HG02642 (cell line): ENCODE measurements around the gene DUSP6.

ENCODE experiments used
- ATAC-seq: cut with Tn5 transposase; IDR thresholded peaks from one replicate; pipeline ENCODE4 v1.9.1; 2021; ENCODE audit warnings: mild to moderate bottlenecking; ENCODE audit not compliant: unreplicated experiment, poor library complexity

DUSP6 gene

GRCh38 chr12:89335452-89336244 lies 16.7 kb downstream of the DUSP6 start:
- no peak for ATAC-seq

GRCh38 chr12:89334548-89335169 lies 17.6 kb downstream of the DUSP6 start:
- no peak for ATAC-seq

DNA sequence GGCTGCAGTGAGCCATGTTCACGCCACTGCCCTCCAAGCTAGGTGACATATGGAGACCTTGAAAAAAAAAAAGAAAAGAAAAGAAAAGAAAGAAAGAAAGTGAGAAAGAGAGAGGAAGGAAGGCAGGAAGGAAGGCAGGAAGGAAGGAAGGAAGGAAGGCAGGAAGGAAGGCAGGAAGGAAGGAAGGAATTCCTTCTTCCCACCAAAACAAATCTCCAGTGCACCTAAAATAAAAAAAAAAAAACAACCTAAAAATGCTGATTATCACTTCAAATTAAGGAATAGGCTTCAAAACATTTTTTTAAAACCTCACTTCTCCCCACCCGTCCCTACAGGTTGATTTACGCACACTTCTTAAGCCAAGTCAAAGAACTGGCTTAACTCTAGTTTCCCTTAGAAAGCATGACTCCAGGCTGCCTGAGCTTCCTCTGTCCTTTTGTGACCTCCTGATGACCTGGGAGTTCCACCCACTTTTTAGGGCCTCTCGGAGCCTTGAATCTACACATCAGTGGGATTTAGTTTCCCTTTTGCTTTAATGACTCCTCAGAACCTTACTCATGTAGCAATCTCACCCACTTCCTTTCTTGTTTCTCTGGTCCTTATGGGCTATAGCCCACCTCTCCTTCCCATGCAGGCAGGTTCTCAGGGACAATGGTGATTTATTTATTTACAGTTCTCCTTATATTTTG lies 18.6 kb downstream of the DUSP6 start:
- peak; percentile 71 for ATAC-seq

DNA sequence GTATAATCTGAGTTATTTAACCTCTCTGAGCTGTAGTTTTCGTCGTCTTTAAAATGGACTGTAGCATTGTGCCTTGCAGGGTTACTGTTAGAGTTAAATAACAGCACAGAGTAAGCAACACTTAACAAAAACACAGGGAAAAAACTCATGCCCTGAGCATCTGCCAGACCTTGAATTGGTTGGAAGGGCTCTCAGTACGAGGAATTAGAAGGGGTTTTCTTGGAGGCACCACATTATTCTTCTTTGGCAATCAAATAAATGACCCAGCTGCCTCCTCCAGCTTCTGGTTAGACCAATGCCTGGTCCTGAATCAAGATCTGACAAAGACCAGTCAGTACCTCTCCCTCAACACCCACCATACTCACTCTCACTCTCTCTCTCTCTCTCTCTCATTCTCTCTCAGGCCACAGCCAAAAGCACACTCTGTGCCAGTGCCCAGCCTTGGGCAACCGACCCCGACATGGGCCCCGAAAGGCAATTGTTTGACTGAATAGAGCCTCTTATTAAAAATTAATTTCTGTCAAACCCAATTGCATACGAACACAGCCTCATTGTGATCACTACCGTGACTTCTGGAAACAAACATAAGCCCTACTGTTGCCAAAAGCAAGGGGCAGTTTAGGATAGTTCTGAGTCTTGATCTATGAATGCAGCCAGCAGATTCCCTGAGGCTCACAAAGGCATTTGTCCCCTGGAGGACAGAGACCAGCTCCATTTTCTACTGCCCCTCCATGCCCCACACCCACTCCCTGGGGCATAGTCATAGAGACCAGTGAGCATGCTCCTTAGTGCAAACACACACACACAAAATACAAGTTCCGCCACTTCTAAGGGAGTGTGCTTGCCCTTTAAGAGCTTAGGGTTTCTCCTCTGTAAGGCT lies 23.9 kb downstream of the DUSP6 start:
- ATAC-seq: no peak

DNA sequence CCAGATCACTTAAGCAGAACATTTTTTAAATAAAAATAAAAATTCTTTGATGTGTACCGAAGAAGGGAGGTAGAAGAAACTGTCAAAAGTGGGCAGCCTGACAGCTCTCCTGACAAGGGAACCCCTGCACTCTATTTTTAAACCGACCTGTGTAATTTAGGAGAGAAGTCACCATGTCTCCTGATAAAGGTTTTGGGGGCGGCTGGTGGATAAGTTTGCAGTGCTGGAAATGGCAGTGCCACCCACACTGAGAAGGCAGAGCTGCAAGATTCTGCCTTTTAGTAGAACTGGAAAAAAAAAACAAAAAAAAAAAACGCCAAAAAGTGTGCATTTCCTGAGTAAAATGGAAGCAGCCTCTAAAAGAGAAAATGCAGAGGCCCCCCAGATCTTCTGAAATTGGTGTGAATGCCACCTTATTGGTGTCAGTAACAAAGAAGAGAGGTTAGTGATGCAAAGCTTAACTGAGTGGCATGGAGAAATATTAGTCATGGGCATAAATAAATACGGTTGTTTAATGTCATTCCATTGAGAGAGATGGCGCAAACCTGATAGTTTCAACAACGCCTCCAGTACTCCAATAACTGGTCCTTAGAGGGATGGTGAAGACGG lies 24.7 kb downstream of the DUSP6 start:
- ATAC-seq: no peak

GRCh38 chr12:89326239-89327040 lies 25.9 kb downstream of the DUSP6 start:
- no peak for ATAC-seq

DNA sequence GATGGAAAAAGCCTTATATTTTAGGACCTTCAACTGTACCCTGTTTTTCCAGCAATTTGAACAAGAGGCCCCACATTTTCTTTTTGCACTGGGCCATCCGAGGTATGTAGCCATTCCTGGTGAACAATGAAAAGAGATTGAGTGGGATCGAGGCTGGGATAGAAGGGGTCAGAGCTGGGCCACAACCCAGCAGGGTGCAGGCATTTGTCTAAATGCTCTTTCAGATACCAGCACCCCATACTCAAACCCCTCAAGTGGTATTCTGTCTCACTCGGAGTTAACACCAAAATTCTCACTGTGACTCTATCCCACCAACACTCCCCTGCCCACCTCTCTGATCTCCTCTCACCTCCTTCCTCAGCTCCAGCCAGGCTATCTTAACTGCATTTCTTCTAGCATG lies 26.8 kb downstream of the DUSP6 start:
- no peak for ATAC-seq

DNA sequence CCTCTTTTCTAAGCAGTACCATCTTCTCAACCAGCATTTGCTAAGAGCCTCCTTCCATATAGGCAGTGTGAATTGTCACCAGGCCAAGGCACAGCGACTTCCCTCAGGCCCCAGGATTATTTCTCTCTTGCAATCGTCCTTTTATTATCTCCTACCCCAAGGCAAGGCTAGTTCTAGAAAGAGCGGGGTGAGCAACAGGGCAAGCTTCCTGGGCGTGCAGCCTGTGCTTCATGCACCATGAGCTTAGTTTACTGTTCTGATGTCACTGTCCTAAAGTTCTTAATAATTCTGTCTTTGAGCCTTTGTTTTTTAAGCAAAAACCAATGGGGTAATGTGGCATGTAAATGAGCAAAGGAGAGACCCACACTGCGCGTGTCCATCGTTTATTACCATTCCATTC lies 27.9 kb downstream of the DUSP6 start:
- ATAC-seq: no peak

DNA sequence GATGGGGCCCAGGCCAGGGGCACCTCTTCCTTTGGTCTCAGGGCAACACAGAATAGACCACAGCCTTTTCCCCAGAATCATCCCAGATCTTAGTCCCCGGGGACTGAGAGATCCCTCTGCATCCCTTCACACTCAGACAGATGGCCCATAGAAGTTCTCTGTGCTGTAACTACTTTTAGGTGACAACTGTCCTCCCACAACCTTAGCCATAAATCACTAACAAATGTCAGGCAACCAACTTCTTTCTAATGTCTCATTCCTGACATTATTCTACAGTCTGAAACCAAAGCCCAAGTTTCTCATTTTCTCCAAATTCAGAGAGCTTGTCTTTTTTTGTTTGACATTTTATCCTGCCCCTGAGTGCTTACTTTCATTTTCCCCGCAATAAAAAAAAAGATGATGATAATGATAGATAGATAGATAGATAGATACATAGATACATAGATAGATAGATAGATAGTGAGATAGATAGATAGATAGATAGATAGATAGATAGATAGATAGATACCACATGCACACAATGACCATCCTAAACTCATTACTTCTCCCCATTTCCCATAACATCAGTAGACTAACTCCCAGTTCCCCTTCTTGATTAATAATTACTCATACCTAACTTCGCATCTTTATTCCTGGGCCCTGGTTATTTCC lies 28.6 kb downstream of the DUSP6 start:
- no peak for ATAC-seq

DNA sequence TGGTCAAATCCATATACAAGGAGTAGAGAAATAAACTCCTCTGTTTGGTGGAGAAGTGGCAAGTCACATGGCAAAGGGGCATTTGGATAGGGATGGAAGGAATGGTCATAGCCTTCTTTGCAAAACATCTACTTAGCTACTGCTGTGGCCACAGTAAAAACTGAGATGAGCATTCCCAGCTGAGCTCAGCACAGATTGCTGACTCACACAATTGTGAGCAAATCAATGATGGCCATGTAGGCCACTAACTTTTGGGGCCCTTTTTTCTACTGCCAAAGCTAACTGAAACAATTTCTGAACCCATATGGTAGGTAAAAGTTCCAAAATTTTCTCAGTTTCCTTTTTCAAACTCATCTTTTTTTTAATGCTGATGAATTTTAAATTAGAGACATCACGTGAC lies 31.6 kb downstream of the DUSP6 start:
- no peak for ATAC-seq

DNA sequence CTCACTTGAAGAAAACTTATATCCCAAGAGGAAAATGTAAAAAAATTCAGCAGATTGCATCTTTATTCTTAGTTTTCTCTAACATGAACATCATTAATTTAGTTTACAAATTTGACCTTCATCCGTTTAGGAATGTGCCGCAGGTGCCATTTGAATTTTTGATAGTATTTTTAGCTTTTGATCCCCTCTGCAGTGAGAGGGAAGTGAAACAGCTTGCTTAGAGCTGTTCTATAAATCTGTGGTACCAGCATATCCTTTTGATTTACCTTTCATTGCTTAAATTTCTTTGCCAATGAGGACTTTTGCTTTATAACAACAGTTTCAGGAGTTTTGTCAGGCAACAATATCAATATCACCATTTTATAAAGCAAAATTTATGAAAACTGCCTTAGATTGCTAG lies 32.7 kb downstream of the DUSP6 start:
- no peak for ATAC-seq

GRCh38 chr12:89319122-89319521 lies 33.2 kb downstream of the DUSP6 start:
- no peak for ATAC-seq

DNA sequence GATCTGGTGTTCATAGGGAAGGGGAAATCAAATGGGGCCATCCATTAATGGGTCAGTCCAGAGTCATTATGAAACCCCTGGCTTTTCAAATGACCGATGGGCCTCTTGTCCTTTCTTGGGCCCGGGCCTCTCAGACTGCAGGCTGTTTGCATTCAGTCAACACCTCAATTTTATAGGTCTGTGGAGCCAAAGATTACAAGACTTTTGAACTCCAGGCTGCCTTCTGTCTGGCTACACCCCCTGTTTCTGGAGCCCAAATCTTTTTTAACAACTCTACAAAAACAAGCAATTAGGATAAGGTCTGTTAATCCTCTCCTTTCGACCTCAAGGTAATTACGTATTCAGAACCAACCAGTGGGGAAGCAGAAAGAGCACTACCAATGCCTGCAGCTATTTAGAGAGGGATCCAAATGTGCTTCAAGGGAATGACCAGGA lies 35.6 kb downstream of the DUSP6 start:
- ATAC-seq: no peak

- ATAC-seq: no peak
Measured at GRCh38 chr12:89314060-89314761, 38.1 kb downstream of the DUSP6 start.

DNA sequence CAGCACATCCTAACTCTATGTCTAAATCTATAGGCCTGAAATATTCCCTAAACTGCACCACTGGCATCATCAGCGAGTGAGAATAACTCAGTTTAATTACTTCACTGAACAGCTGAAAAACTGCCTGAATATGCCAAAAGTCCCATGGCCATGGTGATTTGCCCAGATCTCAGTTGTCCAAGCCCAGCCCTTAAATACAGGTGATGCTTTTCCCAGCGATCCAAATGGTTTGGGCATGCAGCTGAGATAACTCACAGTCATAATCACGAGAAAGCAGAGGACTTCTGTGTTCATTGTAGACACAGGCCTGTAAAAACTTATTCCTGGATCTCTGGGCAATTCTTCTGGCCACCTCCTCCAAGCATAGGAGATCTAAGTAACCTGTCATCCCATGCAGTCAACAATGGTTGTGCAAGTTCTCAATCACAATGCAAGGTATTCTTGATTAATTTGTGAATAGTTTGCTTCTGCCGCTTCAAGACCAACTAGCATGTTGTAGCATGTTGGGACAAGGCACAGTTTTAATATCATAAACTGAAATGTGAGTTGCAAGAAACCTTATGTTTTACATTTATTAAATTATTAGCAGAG lies 40.5 kb downstream of the DUSP6 start:
- ATAC-seq: no peak

GRCh38 chr12:89309815-89310214 lies 42.5 kb downstream of the DUSP6 start:
- no peak for ATAC-seq

- ATAC-seq: no peak
Measured at GRCh38 chr12:89309440-89309802, 42.9 kb downstream of the DUSP6 start.
